Measurements from ENCODE around the gene RASEF.

- TF ChIP-seq CTCF (IDR thresholded peaks at IDR 0.05) (no peak), ZFX (IDR thresholded peaks at IDR 0.05; ENCODE audit: borderline replicate concordance) (no peak)
These were observed 42.1 kb downstream of the RASEF start for GRCh38 chr9:83020864-83021263.

All from 22Rv1 (cell line).